ENCODE results near the gene BCAS3. TPM values are rescaled to one million over a fixed set of nuclear protein-coding genes. Genes with fewer than 3 reads are reported as not detected.
"Not testable (repeated sequence)": the region's sequence is repeated elsewhere in the genome, so short reads cannot be mapped to it uniquely, and the experiment has no call there.

Gene BCAS3
- total RNA-seq, 1 donor from 2014 or later = 30.5 TPM

DNA sequence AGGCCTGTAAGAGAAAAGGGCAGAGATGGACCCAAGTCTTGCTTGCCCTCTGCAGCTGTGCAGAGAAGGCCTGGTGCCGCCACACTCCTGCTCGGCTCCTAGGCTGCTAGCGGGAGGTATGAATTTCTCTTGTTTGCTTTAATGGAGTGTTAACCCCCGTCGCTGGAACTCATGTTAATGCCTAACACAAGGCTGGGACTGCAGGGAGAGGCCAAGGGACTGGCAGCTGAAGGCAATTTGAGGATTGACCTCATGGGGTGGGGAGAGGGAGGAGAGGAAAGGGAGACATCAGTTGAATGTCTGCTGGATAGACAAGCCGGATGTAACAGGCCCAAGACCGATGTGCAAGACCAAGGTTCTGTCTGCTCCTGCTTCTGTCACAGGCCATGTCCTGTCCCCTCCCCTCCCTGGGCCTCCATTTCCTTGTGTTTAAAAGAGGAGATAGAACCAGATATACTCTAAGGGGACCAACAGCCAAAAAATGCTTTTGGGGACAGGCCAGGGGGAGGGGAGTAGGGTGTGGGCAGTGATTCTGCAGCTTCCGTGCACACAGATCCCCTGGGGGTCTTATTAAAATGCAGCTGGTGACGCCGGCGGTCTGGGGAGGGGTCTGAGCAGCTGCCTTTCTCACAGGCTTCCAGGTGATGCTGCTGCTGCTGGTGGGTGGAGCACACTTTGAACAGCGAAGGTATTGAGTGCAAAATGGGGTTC, 675.3 kb downstream of the BCAS3 start:
- Mint-ChIP-seq H3K4me3 (no peak overlapping the region), H3K36me3 (ENCODE audit: low read depth) (no peaks in the 10 kb centered on the region), H3K4me1 (peaks cover 27% of the 10 kb centered on the region), H3K27ac (ENCODE audit: unreplicated experiment) (peak overlapping the region; percentile 83), H3K9me3 (peaks cover 6% of the 10 kb centered on the region), H3K27me3 (ENCODE audit: low read depth) (no peaks in the 10 kb centered on the region)
- DNase-seq (ENCODE audit: low read depth, low spot score) = no peak
- TF ChIP-seq, protein P1, sequence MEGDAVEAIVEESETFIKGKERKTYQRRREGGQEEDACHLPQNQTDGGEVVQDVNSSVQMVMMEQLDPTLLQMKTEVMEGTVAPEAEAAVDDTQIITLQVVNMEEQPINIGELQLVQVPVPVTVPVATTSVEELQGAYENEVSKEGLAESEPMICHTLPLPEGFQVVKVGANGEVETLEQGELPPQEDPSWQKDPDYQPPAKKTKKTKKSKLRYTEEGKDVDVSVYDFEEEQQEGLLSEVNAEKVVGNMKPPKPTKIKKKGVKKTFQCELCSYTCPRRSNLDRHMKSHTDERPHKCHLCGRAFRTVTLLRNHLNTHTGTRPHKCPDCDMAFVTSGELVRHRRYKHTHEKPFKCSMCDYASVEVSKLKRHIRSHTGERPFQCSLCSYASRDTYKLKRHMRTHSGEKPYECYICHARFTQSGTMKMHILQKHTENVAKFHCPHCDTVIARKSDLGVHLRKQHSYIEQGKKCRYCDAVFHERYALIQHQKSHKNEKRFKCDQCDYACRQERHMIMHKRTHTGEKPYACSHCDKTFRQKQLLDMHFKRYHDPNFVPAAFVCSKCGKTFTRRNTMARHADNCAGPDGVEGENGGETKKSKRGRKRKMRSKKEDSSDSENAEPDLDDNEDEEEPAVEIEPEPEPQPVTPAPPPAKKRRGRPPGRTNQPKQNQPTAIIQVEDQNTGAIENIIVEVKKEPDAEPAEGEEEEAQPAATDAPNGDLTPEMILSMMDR (conservative IDR thresholded peaks at IDR 0.05) = no peak

DNA sequence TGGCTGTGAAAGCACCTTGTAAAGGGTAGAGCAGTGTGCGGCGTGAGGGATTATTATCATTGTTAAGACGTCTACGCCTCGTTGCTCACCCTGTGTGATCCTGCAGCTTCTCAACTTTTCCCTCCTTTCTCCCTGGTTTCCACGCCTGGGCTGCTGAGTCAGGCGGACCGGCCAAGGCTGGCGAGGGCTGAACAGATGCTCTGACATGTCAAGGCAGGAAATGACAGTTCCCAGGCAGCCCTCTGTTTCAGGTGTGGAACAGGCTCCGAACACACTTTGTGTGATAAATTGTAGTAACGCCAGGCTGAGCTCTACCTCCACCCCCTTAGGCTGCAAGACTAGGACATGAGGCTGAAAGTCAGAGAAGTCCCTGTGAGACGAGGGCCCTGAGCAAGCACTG, 676.0 kb downstream of the BCAS3 start:
- H3K4me1 Mint-ChIP-seq = peaks cover 25% of the 10 kb centered on the region

DNA sequence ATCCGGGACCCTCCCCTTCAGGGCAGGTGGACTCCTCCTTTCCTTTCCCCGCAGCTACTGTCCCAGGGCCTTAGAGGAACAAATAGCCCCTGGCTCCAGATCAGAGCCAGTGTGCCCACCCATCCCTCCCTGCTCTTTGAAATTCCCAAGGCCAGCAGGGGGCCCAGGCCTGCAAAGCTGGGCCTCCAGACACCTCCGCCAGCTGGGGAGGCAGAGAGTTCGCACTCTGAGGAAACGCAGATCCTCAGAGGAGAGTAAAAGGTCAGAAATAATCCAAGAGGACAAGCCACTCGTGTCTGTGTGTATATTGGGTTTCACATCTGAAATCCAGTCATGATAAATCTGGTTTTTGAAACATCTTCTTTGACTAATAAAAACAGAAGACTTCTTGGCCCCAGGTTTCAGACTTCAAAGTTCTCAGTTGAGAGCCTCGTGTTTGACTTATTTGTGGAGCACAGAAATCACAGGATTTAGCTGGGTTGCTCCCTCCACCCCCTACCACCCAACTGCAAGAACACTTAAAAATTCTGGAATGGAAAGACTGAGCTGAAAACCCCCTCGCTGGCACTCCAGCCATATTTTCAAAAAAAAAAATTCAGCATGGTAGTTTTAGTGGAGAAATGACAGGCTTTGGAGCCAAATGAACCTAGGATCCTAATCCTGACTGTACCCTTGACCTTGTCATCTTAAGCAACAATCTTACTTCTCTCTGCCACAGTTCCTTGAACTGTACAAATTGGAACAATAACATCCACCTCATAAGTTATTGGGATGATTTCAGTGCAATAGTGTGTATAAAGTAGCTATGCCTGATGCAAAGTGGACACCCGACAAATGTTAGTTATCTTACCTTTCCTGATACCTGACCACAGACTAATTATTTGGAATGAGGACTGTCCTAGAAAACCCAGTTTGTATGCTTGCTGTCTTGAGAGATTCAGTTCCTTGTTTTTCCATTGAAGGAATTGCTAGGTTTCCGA, 677.5 kb downstream of the BCAS3 start:
- Mint-ChIP-seq H3K27ac (ENCODE audit: unreplicated experiment) (peak overlapping the region; percentile 8), H3K27me3 (ENCODE audit: low read depth) (no peaks in the 10 kb centered on the region), H3K36me3 (ENCODE audit: low read depth) (no peaks in the 10 kb centered on the region), H3K4me3 (no peak overlapping the region), H3K4me1 (peaks cover 29% of the 10 kb centered on the region), H3K9me3 (no peaks in the 10 kb centered on the region)
- no peak for DNase-seq (ENCODE audit: low read depth, low spot score)
- TF ChIP-seq, protein P1 (conservative IDR thresholded peaks at IDR 0.05) = no peak

More for the DNA sequence above, 676.0 kb downstream of the BCAS3 start:
- Mint-ChIP-seq H3K27ac (ENCODE audit: unreplicated experiment) (no peak overlapping the region), H3K27me3 (ENCODE audit: low read depth) (no peaks in the 10 kb centered on the region), H3K9me3 (no peaks in the 10 kb centered on the region), H3K36me3 (ENCODE audit: low read depth) (no peaks in the 10 kb centered on the region), H3K4me3 (no peak overlapping the region)
- no peak for DNase-seq (ENCODE audit: low read depth, low spot score)
- TF ChIP-seq, protein P1 (conservative IDR thresholded peaks at IDR 0.05) = no peak

DNA sequence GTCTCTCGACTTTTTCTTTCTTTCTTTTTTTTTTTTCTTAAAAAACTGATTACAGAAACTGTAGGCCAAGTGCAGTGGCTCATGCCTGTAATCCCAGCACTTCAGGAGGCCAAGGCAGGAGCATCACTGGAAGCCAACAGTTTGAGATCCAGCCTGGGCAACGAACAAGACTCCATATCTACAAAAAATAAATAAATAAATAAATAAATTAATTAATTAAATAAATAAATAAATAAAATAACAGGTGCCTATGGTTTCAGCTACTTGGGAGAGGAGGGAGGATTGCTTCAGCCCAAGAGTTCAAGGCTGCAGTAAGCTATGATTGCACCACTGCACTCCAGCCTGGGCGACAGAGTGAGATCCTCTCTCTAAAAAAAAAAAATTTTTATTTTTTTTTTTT, 679.4 kb downstream of the BCAS3 start:
- H3K9me3 Mint-ChIP-seq; H3K27me3 Mint-ChIP-seq (ENCODE audit: low read depth); H3K27ac Mint-ChIP-seq (ENCODE audit: unreplicated experiment); DNase-seq (ENCODE audit: low read depth, low spot score); H3K36me3 Mint-ChIP-seq (ENCODE audit: low read depth); H3K4me3 Mint-ChIP-seq: not testable (repeated sequence)
- H3K4me1 Mint-ChIP-seq = peaks cover 27% of the 10 kb centered on the region

DNA sequence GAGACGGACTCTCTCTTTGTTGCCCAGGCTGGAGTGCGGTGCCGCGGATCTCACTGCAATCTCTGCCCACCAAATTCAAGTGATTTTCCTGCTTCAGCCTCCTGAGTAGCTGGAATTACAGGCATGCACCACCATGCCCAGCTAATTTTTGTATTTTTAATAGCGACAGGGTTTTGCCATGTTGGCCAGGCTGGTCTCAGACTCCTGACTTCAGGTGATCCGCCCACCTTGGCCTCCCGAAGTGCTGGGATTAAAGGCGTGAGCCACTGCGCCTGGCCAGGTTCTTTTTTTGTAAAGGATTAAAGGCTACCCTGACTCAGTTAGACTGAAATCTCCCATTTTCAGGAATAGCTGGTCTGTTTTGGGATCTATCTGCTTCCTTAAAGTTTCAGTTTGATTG, 681.9 kb downstream of the BCAS3 start:
- not testable (repeated sequence) for H3K9me3 Mint-ChIP-seq; H3K27me3 Mint-ChIP-seq (ENCODE audit: low read depth); H3K4me3 Mint-ChIP-seq; H3K27ac Mint-ChIP-seq (ENCODE audit: unreplicated experiment); DNase-seq (ENCODE audit: low read depth, low spot score); H3K36me3 Mint-ChIP-seq (ENCODE audit: low read depth)
- H3K4me1 Mint-ChIP-seq = peaks cover 27% of the 10 kb centered on the region

DNA sequence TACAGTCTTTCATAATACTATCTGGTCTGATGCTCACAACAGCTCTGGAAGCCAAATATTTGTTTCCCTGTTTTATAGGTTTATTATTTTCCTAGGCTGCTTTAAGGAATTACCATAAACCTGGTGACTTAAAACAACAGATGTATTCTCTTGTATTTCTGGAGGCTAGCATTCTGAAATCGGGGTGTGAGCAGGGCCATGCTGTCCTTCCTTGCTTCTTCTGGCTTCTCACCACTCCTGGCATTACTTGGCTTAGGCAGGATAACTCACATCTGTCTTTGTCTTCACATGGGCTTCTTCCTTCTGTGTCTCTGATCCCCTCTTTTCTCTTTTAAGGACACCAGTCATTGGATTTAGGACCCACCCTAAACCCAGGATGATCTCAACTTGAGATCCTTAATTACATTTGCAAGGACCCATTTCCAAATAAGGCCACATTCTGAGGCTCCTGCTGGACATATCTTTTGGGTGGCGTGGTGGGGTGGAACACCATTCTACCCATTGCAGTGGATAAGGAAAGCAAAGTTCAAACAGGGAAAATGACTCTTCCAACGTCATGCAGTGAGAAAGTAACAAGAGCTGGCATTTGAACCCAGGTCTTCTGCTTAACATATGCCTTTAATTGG, 682.8 kb downstream of the BCAS3 start:
- TF ChIP-seq, protein P1 (conservative IDR thresholded peaks at IDR 0.05) = no peak
- DNase-seq (ENCODE audit: low read depth, low spot score) = no peak
- H3K27me3 Mint-ChIP-seq (ENCODE audit: low read depth) = no peaks in the 10 kb centered on the region
- peaks cover 22% of the 10 kb centered on the region for H3K4me1 Mint-ChIP-seq
- H3K9me3 Mint-ChIP-seq = no peaks in the 10 kb centered on the region
- H3K27ac Mint-ChIP-seq (ENCODE audit: unreplicated experiment) = peak overlapping the region; percentile 22
- H3K4me3 Mint-ChIP-seq = no peak overlapping the region
- no peaks in the 10 kb centered on the region for H3K36me3 Mint-ChIP-seq (ENCODE audit: low read depth)
